K562 (cell line): Measurements from ENCODE around the gene RASSF10. TPM values are rescaled to one million over a fixed set of nuclear protein-coding genes. Genes with fewer than 3 reads are reported as not detected.

Experiments used
- ATAC-seq: fragments of 200-7000 bp; cut with Tn5 transposase; 3 replicates; pipeline ENCODE4 v1.9.1; 2020; ENCODE audit warnings: moderate library complexity
- BruUV-seq: library from RNA; stranded (reverse); fragments of 400-500 nt; replicated peaks from 2 replicates; lab custom pipeline; 2021; lab: Mats Ljungman, UMichigan
- CTCF ChIA-PET: fragments of 300-600 bp; formaldehyde crosslinking; extraction: SDS; loops from one replicate; lab custom pipeline; 2021; ENCODE audit warnings: low intra/inter-chr PET ratio; lab: Yijun Ruan, JAX
- POLR2A ChIA-PET: fragments of 300-600, 350-650 bp; sonication (Branson Sonifier 250); formaldehyde crosslinking; extraction: SDS; loops from one replicate; lab custom pipeline; 2021; ENCODE audit warnings: antibody characterized with exemption, inconsistent platforms; lab: Yijun Ruan, JAX
- DNase-seq, 4 experiments: peaks; one replicate each; pipeline versions ENCODE4 v3.0.0 to v3.0.0-alpha.2; 2011 to 2018; ENCODE audit warnings: low spot score in 3 of 4, mixed read lengths in 3 of 4; ENCODE audit errors: extremely low read depth in 1 of 4
- FAIRE-seq: peaks from 2 replicates; lab custom pipeline; 2011; peaks lifted over from hg19 to GRCh38; lab: Jason Lieb, UNC
- H2AFZ ChIP-seq: 2 replicates; pipeline ENCODE4 v1.6.0; 2011; ENCODE audit warnings: low read depth, low read length, control low read depth, inconsistent platforms
- H3K27ac ChIP-seq: fragments of 200-600 bp; 3 replicates; pipeline ENCODE4 v1.8.0; 2011; ENCODE audit warnings: low read depth, mild to moderate bottlenecking, control low read depth, inconsistent platforms, low read length, moderate library complexity, mixed read lengths; ENCODE audit errors: extremely low read depth
- H3K27me3 ChIP-seq, 2 experiments: fragments of 300-600 bp in 1 of 2; 2 replicates in 1 of 2; 3 replicates in 1 of 2; pipeline versions ENCODE4 v1.6.0 to v1.8.0; 2011; ENCODE audit warnings: inconsistent platforms in 2 of 2, low read length in 2 of 2, mild to moderate bottlenecking in 1 of 2, mixed read lengths in 1 of 2, moderate library complexity in 1 of 2; ENCODE audit not compliant: control insufficient read depth in 2 of 2, insufficient read depth in 2 of 2
- H3K36me3 ChIP-seq: fragments of 300-600 bp; 3 replicates; pipeline ENCODE4 v1.8.0; 2011; ENCODE audit warnings: mild to moderate bottlenecking, low read length, inconsistent platforms; ENCODE audit not compliant: control insufficient read depth, insufficient read depth
- H3K4me1 ChIP-seq, 2 experiments: fragments of 200-600 bp in 1 of 2; replicated peaks in 1 of 2; 2 replicates in 1 of 2; 3 replicates in 1 of 2; pipeline versions ENCODE4 v1.5.1 to v1.8.0; 2011; ENCODE audit warnings: inconsistent platforms in 2 of 2, low read length in 2 of 2, mild to moderate bottlenecking in 1 of 2, mixed read lengths in 1 of 2, moderate library complexity in 1 of 2; ENCODE audit not compliant: control insufficient read depth in 2 of 2, insufficient read depth in 2 of 2
- H3K4me2 ChIP-seq: 2 replicates; pipeline ENCODE4 v1.6.1; 2011; ENCODE audit warnings: low read length, control low read depth, inconsistent platforms, mixed read lengths; ENCODE audit not compliant: insufficient read depth
- H3K4me3 ChIP-seq: fragments of 200-600 bp; sonication (generic), shearing (Covaris generic); 2 replicates; pipeline ENCODE4 v1.5.1; 2016; ENCODE audit warnings: control low read depth, inconsistent platforms
- H3K79me2 ChIP-seq: fragments of 200-600 bp; 3 replicates; pipeline ENCODE4 v1.8.0; 2011; ENCODE audit warnings: low read length, inconsistent platforms; ENCODE audit not compliant: control insufficient read depth, insufficient read depth
- H3K9ac ChIP-seq, 2 experiments: 2 replicates each; pipeline versions ENCODE4 v1.6.0 to v1.6.1; 2011; ENCODE audit warnings: low read depth in 2 of 2, low read length in 2 of 2, control low read depth in 1 of 2, inconsistent platforms in 1 of 2, mild to moderate bottlenecking in 1 of 2, mixed read lengths in 1 of 2; ENCODE audit not compliant: insufficient read depth in 1 of 2
- H3K9me1 ChIP-seq: one replicate; pipeline ENCODE4 v1.6.0; 2011; ENCODE audit warnings: inconsistent platforms, mild to moderate bottlenecking, low read length, moderate library complexity; ENCODE audit not compliant: control insufficient read depth, insufficient read depth
- H3K9me3 ChIP-seq: replicated peaks from 2 replicates; pipeline ENCODE4 v1.5.1; 2011; ENCODE audit warnings: low read depth, low read length, inconsistent platforms; ENCODE audit not compliant: control insufficient read depth, insufficient read depth
- H4K20me1 ChIP-seq: replicated peaks from 2 replicates; pipeline ENCODE4 v1.6.1; 2011; ENCODE audit warnings: low read length, inconsistent platforms, mixed read lengths; ENCODE audit not compliant: control insufficient read depth, insufficient read depth
- CBFA2T3 ChIP-seq: fragments of 450-650 bp; IDR thresholded peaks from 2 replicates; pipeline ENCODE4 v1.6.1; 2017
- GATAD2B ChIP-seq: fragments of 450-650 bp; IDR thresholded peaks from 2 replicates; pipeline ENCODE4 v1.6.1; 2017; ENCODE audit warnings: mild to moderate bottlenecking, borderline replicate concordance
- JUN ChIP-seq, 2 experiments: sonication (generic) in 1 of 2; formaldehyde crosslinking in 1 of 2; IDR thresholded peaks; 2 replicates each; pipeline versions ENCODE4 v1.6.1 to v1.8.0; 2012 to 2022; ENCODE audit warnings: borderline replicate concordance in 2 of 2, mild to moderate bottlenecking in 2 of 2, improper control_type of control experiment in 1 of 2, low read depth in 1 of 2, low read length in 1 of 2, missing genetic modification reagents in 1 of 2
- POLR2A ChIP-seq: fragments of 450-650 bp; conservative IDR thresholded peaks from 2 replicates; pipeline ENCODE4 v1.6.1; 2016
- SREBF1 ChIP-seq: fragments of 150-350 bp; IDR thresholded peaks from 2 replicates; pipeline ENCODE4 v1.6.1; 2014; ENCODE audit warnings: antibody characterized with exemption, low read depth, low read length, borderline replicate concordance
- YY1 ChIP-seq, 3 experiments: IDR thresholded peaks; 2 replicates each; pipeline ENCODE4 v1.6.1; 2011; ENCODE audit warnings: low read length in 2 of 3, mild to moderate bottlenecking in 2 of 3, moderate library complexity in 2 of 3, borderline replicate concordance in 1 of 3, control low read depth in 1 of 3, low read depth in 1 of 3; ENCODE audit not compliant: insufficient read depth in 3 of 3, insufficient replicate concordance in 2 of 3, control insufficient read depth in 1 of 3, insufficient read length in 1 of 3; ENCODE audit errors: extremely low read depth in 1 of 3
- ZNF12 ChIP-seq: sonication (generic); formaldehyde crosslinking; IDR thresholded peaks from 2 replicates; pipeline ENCODE4 v1.4.0; 2020; ENCODE audit warnings: mild to moderate bottlenecking, missing genetic modification reagents
- ZNF174 ChIP-seq: fragments of 250-450 bp; sonication (Bioruptor Pico); IDR thresholded peaks from 2 replicates; pipeline ENCODE4 v1.4.0; 2020; ENCODE audit warnings: mild to moderate bottlenecking
- ZNF24 ChIP-seq: fragments of 450-650 bp; IDR thresholded peaks from 2 replicates; pipeline ENCODE4 v1.6.1; 2016
- WGBS: fragments of 100-300 bp; shearing (Covaris generic); methylation state at CpG from one replicate; pipeline ENCODE4 v1.1.6; 2016; ENCODE audit warnings: low coverage, mixed read lengths; ENCODE audit not compliant: insufficient coverage; ENCODE audit errors: missing lambda C conversion rate; 5-methylcytosine and 5-hydroxymethylcytosine counted together
- in situ Hi-C: fragments of 300-500 bp; cut with MboI; formaldehyde crosslinking; loops from 4 replicates; pipeline ENCODE4 v1.15.0; 2018; ENCODE audit warnings: inconsistent platforms, mixed read lengths
- intact Hi-C: fragments of 100-400 bp; cut with micrococcal nuclease; formaldehyde crosslinking; loops from 2 replicates; pipeline ENCODE4 v1.14.2; 2022
- polyA plus RNA-seq, 8 experiments: library from polyadenylated mRNA; depleted of rRNA in 4 of 8; stranded (reverse) in 5 of 8; unstranded in 3 of 8; fragments of >200 nt; fragmentation: Nextera tagmentation in 2 of 8; fragmentation: Illumina TruSeq in 1 of 8; extraction: Ambion mirVana in 2 of 8; extraction: Trizol in 1 of 8; gene quantifications; 2 replicates each; pipeline versions ENCODE4 v1.2.1 to v1.2.3, GENCODE V29; 2011 to 2014; ENCODE audit warnings: inconsistent platforms in 1 of 8, missing spikeins in 1 of 8
- total RNA-seq, 7 experiments: library from RNA; depleted of rRNA in 6 of 7; stranded (reverse); fragments of >200 nt in 6 of 7; fragmentation: Illumina TruSeq in 2 of 7; extraction: Trizol in 2 of 7; gene quantifications; 2 replicates each; pipeline versions ENCODE4 v1.2.1 to v1.2.3, GENCODE V29; 2011 to 2021; ENCODE audit warnings: low replicate concordance in 1 of 7
- TF ChIP-seq, protein P1 (sequence below): IDR thresholded peaks from 2 replicates; pipeline ENCODE4 v1.6.1; 2011; ENCODE audit warnings: borderline replicate concordance, low read depth, mild to moderate bottlenecking, moderate library complexity, low read length; ENCODE audit not compliant: insufficient read depth, poor library complexity, severe bottlenecking

Gene RASSF10
- total and polyA plus RNA-seq, 9 of the 15 experiments (the other 6 are each of a cell fraction or from before 2014, with no cell fraction given) = not detected

DNA sequence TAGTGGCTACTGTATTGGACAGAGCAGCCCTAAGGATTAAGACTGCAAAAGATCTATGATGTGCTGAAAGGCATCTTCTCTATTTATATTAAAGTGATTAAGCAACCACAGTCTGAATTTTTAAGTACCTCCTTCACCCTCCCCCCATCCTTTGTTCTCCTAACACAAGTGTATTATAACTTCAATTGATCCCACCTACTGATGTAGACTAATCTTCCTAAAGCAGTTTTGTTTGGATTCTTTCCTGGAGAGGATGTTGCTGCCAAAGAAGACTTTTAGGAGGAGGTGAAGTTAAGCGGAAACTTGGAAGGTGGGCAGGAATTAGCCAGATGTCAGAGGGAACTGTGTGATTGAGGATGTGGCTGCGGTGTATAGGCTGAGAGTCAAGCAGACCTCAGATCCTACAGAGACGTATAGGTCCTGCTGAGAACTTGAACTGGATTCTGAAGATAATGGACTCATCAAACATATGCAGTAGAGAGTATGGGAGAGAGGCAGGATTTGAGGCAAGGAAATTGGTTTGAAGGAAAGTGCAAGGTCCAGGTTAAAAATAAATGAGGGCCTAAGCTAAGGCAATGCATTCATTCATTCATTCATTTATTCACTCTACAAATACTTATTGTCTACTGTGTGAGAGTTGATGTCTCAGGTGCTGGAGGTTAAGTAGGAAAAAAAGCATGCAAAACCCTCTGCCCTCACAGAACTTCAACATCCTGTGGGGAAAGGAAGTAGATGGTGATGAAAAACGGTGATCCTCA, 5.2 kb upstream of the RASSF10 start:
- Histone ChIP-seq H3K9ac (no peak overlapping the region), H3K27ac (no peak overlapping the region), H3K9me1 (no peaks in the 10 kb centered on the region), H3K27me3 (peaks cover 10 to 15% of the 10 kb centered on the region in 2 experiments; a peak in 4 of 5 replicates), H3K79me2 (no peaks in the 10 kb centered on the region), H3K4me1 (peaks cover under 1 to 2% of the 10 kb centered on the region in 2 experiments; a peak in 2 of 5 replicates), H4K20me1 (no peaks in the 10 kb centered on the region), H3K4me2 (no peak overlapping the region), H3K36me3 (no peaks in the 10 kb centered on the region), H3K4me3 (no peak overlapping the region), H2AFZ (no peak overlapping the region), H3K9me3 (no peaks in the 10 kb centered on the region)
- FAIRE-seq = no peak
- no TSS peak for BruUV-seq
- 0% methylated on average over 4 of the region's 4 CpGs for WGBS
- intact Hi-C loops (no loop called here), in situ Hi-C loops (no loop called here)
- no peak for TF ChIP-seq ZNF12 (CRISPR knock-in tag)
- no peak for TF ChIP-seq GATAD2B
- no peak for TF ChIP-seq JUN (IDR thresholded peaks at IDR 0.05; ENCODE audit: borderline replicate concordance, low read depth, low read length)
- TF ChIP-seq JUN (CRISPR knock-in tag; IDR thresholded peaks at IDR 0.05; ENCODE audit: borderline replicate concordance) = no peak
- TF ChIP-seq YY1 (IDR thresholded peaks at IDR 0.05; ENCODE audit: borderline replicate concordance in 1 of 3, control insufficient read depth in 1 of 3, extremely low read depth in 1 of 3, insufficient read depth in 3 of 3, insufficient read length in 1 of 3, insufficient replicate concordance in 2 of 3, low read depth in 1 of 3, low read length in 2 of 3) = no peak
- TF ChIP-seq ZNF24 = peak; percentile 78
- TF ChIP-seq CBFA2T3 = peak; percentile 16; the same call in 1 of the 2 replicates
- TF ChIP-seq, protein P1, sequence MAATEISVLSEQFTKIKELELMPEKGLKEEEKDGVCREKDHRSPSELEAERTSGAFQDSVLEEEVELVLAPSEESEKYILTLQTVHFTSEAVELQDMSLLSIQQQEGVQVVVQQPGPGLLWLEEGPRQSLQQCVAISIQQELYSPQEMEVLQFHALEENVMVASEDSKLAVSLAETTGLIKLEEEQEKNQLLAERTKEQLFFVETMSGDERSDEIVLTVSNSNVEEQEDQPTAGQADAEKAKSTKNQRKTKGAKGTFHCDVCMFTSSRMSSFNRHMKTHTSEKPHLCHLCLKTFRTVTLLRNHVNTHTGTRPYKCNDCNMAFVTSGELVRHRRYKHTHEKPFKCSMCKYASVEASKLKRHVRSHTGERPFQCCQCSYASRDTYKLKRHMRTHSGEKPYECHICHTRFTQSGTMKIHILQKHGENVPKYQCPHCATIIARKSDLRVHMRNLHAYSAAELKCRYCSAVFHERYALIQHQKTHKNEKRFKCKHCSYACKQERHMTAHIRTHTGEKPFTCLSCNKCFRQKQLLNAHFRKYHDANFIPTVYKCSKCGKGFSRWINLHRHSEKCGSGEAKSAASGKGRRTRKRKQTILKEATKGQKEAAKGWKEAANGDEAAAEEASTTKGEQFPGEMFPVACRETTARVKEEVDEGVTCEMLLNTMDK = no peak
- no peak for TF ChIP-seq SREBF1
- no peak for TF ChIP-seq POLR2A
- no peak for TF ChIP-seq ZNF174 (CRISPR knock-in tag)
- ATAC-seq = peak; percentile 51; the same call in 2 of the 3 replicates
- ChIA-PET CTCF (no interaction called here), POLR2A (no interaction called here)
- DNase-seq = no peak
